IPS-18c (cell line): ENCODE results near the gene RTP1.
"Not testable (repeated sequence)": the region's sequence is repeated elsewhere in the genome, so short reads cannot be mapped to it uniquely, and the experiment has no call there.

ENCODE experiments used
- H3K4me3 ChIP-seq: 2 replicates; pipeline ENCODE4 v1.7.0; 2013; ENCODE audit warnings: low read depth, mild to moderate bottlenecking, low read length, moderate library complexity; ENCODE audit not compliant: insufficient read depth
- H3K9me3 ChIP-seq: one replicate; pipeline ENCODE4 v1.6.1; 2013; ENCODE audit warnings: mild to moderate bottlenecking, low read length, moderate library complexity; ENCODE audit not compliant: control insufficient read depth, insufficient read depth

RTP1 gene, protein sequence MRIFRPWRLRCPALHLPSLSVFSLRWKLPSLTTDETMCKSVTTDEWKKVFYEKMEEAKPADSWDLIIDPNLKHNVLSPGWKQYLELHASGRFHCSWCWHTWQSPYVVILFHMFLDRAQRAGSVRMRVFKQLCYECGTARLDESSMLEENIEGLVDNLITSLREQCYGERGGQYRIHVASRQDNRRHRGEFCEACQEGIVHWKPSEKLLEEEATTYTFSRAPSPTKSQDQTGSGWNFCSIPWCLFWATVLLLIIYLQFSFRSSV

DNA sequence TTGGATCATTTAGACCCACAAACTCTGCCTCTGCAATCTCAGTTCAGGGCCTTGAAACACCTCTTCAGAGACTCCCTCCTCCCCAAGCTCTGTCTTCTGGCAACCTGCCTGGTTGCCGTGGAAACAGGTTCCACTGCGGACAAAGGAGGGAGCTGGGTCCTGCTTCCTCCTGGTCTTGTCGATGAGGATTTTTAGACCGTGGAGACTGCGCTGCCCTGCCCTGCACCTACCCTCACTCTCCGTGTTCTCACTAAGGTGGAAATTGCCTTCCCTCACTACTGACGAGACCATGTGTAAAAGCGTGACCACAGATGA is at the start of gene RTP1:
Gene RTP1 (plus strand): TSS at position 152 of the 315 bp plus-strand sequence. CDS start 30 bp downstream, at position 182.
- Histone ChIP-seq H3K4me3 (no peak within 1 kb of the TSS), H3K9me3 (no peaks in the 10 kb centered on the region)

DNA sequence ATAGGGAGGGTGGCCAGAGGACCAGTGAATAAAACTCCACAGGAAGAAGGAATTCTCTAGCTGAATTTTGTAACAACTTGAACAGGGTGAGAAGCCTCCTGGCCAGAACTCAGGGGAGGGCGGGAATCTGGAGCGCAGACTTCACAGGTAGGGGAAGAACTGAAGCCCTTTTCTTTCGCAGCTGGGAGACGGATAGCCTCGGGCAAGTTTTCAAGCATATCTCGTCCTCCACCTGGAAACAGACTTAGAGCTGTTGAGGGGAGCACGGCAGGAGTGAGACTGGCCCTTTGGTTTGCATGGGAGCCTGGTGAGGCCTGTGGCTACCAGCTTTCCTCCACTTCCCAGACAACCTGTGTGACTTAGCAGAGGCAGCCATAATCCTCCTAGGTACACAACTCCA is 47.1 kb upstream of the RTP1 start:
- no peak overlapping the region for H3K4me3 ChIP-seq
- H3K9me3 ChIP-seq = peaks cover 3% of the 10 kb centered on the region

- Histone ChIP-seq H3K9me3 (no peaks in the 10 kb centered on the region), H3K4me3 (no peak overlapping the region)
Measured at GRCh38 chr3:187150599-187150998, 46.7 kb upstream of the RTP1 start.

GRCh38 chr3:187161556-187161955 is 35.7 kb upstream of the RTP1 start:
- Histone ChIP-seq H3K9me3 (no peaks in the 10 kb centered on the region), H3K4me3 (no peak overlapping the region)

GRCh38 chr3:187162265-187162953 is 34.9 kb upstream of the RTP1 start:
- no peak overlapping the region for H3K4me3 ChIP-seq
- H3K9me3 ChIP-seq = no peaks in the 10 kb centered on the region

DNA sequence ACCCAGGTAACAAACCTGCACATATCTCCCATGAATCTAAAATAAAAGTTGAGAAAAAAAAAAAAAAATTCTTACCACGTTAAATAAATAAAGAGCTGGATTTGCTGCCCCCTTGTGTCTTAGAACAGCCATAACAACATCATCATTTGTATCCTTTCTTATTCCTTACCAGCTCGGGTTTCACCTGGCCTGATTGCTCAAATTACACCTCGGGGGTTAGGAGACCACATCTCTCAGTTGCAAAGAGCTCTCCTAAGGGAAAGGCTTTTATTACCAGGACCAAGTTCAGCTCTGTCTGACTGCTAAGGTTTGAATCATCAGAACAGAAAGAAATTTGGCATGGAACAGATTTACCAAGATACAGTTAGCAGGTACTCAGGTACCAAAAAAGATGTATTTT is 32.1 kb upstream of the RTP1 start:
- H3K9me3 ChIP-seq = no peaks in the 10 kb centered on the region
- no peak overlapping the region for H3K4me3 ChIP-seq

DNA sequence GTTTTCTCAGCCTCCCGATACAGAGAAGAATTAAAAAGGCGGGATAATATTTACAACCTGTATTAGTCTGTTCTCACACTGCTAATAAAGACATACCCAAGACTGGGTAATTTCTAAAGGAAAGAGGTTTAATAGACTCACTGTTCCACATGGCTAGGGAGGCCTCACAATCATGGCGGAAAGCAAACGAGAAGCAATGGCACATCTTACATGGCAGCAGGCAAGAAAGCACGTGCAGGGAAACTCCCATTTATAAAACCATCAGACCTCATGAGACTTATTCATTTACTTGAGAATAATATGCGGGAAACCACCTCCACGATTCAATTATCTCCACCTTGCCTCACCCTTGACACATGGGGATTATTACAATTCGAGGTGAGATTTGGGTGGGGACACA is 30.5 kb upstream of the RTP1 start:
- Histone ChIP-seq H3K9me3 (no peaks in the 10 kb centered on the region), H3K4me3 (no peak overlapping the region)

DNA sequence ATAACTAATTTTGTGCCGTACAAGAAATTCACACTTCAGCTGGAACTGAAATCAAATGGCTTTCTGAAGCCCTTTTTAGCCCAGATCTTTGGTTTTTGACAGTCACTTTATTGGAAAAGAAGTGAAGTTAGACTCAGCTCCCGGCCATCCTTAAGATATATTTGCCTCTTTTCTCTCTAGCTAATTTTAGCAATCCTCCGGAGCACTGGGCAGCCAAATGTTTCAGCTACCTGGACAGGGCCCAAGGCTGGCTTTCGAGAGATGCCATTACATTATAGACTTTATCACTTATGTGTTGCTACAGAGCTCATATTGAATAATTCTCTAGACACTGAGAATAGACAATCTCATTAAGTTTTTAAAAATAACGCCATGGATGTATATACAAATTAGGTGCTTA is 29.5 kb upstream of the RTP1 start:
- no peak overlapping the region for H3K4me3 ChIP-seq

GRCh38 chr3:187169231-187169960 is 27.9 kb upstream of the RTP1 start:
- Histone ChIP-seq H3K9me3 (no peaks in the 10 kb centered on the region), H3K4me3 (no peak overlapping the region)

More for the DNA sequence above, 29.5 kb upstream of the RTP1 start:
- no peaks in the 10 kb centered on the region for H3K9me3 ChIP-seq

DNA sequence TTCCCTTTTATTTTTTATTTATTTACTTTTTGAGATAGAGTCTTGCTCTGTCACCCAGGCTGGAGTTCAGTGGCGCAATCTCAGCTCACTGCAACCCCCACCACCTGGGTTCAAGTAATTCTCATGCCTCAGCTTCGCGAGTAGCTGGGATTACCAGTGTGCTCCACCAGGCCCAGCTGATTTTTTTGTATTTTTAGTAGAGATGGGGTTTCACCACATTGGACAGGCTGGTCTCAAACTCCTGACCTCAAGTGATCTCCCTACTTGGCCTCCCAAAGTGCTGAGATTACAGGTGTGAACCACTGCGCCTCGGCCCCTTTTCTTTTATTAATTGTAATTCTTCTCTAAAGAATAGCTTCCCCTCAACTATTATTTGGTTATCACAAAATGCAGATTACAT is 26.4 kb upstream of the RTP1 start:
- not testable (repeated sequence) for H3K9me3 ChIP-seq, H3K4me3 ChIP-seq

GRCh38 chr3:187172929-187173328 is 24.4 kb upstream of the RTP1 start:
- H3K9me3 ChIP-seq = no peaks in the 10 kb centered on the region
- H3K4me3 ChIP-seq = no peak overlapping the region; the same call in 1 of the 2 replicates

DNA sequence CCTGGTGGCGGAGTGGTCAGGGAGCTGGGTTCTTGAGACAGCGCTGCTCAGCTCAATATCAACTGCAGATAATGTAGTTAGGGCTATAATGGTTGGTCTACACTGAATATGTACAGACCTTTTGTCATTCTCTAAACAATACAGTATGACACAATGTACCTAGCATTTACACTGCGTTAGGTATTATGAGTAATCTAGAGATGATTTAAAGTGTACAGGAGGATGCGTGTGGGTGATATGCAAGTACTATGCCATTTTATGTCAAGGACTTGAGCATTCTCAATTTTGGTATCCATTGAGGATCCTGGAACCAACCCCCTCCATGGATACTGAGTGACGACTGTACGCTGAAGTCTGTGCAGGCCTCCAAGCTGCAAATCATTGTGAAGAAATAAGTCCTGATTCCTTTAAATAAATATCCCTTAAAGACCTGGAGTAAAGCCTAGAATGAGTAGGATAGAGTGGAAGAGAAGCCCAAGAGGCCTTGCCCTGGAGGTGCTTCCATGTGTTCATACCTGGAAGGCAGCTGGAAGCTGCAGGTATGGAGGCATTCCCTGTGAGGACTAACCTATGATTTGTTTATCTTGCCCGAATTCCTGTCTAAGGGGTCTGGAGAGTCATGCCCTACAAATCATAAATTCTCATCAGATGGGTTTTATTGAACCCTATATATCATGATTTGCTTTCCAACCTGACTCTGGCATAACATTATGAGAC is 15.7 kb upstream of the RTP1 start:
- Histone ChIP-seq H3K9me3 (no peaks in the 10 kb centered on the region), H3K4me3 (no peak overlapping the region)

GRCh38 chr3:187183210-187183862 is 13.9 kb upstream of the RTP1 start:
- no peaks in the 10 kb centered on the region for H3K9me3 ChIP-seq
- no peak overlapping the region for H3K4me3 ChIP-seq

DNA sequence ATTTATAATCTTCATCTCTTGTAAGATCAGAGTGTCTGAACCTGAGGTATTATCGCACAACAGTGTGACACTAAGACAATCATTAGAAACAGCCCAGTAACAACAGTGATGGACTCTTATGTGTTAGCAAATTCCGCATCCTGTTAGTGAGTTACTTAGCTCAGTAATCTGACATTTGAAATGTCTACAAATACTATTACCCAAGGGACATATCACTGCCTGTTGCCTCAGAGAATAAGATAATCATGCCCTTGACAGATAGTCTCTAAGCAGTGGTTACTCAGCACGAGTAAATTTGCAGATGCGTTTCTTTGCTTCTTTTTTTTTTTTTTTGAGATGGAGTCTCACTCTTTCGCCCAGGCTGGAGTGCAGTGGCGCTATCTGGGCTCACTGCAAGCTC is 13.4 kb upstream of the RTP1 start:
- no peaks in the 10 kb centered on the region for H3K9me3 ChIP-seq
- H3K4me3 ChIP-seq = no peak overlapping the region

GRCh38 chr3:187185759-187186158 is 11.5 kb upstream of the RTP1 start:
- H3K4me3 ChIP-seq = no peak overlapping the region

GRCh38 chr3:187186375-187186774 is 10.9 kb upstream of the RTP1 start:
- H3K9me3 ChIP-seq = no peaks in the 10 kb centered on the region
- H3K4me3 ChIP-seq = no peak overlapping the region

More at GRCh38 chr3:187185759-187186158, 11.5 kb upstream of the RTP1 start:
- H3K9me3 ChIP-seq = no peaks in the 10 kb centered on the region

- H3K4me3 ChIP-seq = no peak overlapping the region
Measured at GRCh38 chr3:187186801-187187421, 10.4 kb upstream of the RTP1 start.

More at GRCh38 chr3:187186801-187187421, 10.4 kb upstream of the RTP1 start:
- H3K9me3 ChIP-seq = no peaks in the 10 kb centered on the region
